Spinal cord (tissue), 10 donors: ENCODE results near the gene EML4. TPM values are rescaled to one million over a fixed set of nuclear protein-coding genes. Genes with fewer than 3 reads are reported as not detected.
"Not testable (repeated sequence)": the region's sequence is repeated elsewhere in the genome, so short reads cannot be mapped to it uniquely, and the experiment has no call there.

ENCODE experiments used
- DNase-seq, 6 donors: peaks; one replicate each; pipeline versions ENCODE4 v3.0.0 to v3.0.0-alpha.2; 2013 to 2015; ENCODE audit warnings: low spot score in 6 of 6, low read depth in 4 of 6
- H3K27ac ChIP-seq: one replicate; pipeline ENCODE4 v1.5.1; 2013; ENCODE audit warnings: low read depth, low read length, control low read depth
- H3K27me3 ChIP-seq: one replicate; pipeline ENCODE4 v1.6.1; 2013; ENCODE audit warnings: low read length; ENCODE audit not compliant: control insufficient read depth, insufficient read depth
- H3K36me3 ChIP-seq: one replicate; pipeline ENCODE4 v1.6.1; 2013; ENCODE audit warnings: low read length; ENCODE audit not compliant: control insufficient read depth, insufficient read depth
- H3K4me1 ChIP-seq: one replicate; pipeline ENCODE4 v1.6.1; 2013; ENCODE audit warnings: low read length; ENCODE audit not compliant: control insufficient read depth, insufficient read depth
- H3K4me3 ChIP-seq: one replicate; pipeline ENCODE4 v1.5.1; 2013; ENCODE audit warnings: low read depth, low read length, control low read depth
- H3K9me3 ChIP-seq: one replicate; pipeline ENCODE4 v1.6.1; 2013; ENCODE audit warnings: low read length; ENCODE audit not compliant: control insufficient read depth, insufficient read depth
- WGBS: methylation state at CpG from one replicate; pipeline ENCODE4 v1.1.5; 2013; ENCODE audit warnings: missing lambda C conversion rate; ENCODE audit not compliant: insufficient coverage; 5-methylcytosine and 5-hydroxymethylcytosine counted together
- polyA plus RNA-seq, 2 donors: library from polyadenylated mRNA; unstranded; fragments of 120-200 nt; gene quantifications; one replicate each; pipeline ENCODE4 v1.2.1, GENCODE V29; 2013; ENCODE audit not compliant: insufficient read length in 2 of 2
- total RNA-seq, 2 donors: library from RNA; depleted of rRNA in 1 of 2; stranded (reverse); fragments of 120-200 nt in 1 of 2; fragments of >200 nt in 1 of 2; gene quantifications; one replicate each; pipeline versions ENCODE4 v1.2.3 to v1.2.4, GENCODE V29; 2013 to 2014
- donor health status: healthy.

EML4 gene
- total and polyA plus RNA-seq, 4 donors: 31.6 to 68.8 (median 44.9) TPM

DNA sequence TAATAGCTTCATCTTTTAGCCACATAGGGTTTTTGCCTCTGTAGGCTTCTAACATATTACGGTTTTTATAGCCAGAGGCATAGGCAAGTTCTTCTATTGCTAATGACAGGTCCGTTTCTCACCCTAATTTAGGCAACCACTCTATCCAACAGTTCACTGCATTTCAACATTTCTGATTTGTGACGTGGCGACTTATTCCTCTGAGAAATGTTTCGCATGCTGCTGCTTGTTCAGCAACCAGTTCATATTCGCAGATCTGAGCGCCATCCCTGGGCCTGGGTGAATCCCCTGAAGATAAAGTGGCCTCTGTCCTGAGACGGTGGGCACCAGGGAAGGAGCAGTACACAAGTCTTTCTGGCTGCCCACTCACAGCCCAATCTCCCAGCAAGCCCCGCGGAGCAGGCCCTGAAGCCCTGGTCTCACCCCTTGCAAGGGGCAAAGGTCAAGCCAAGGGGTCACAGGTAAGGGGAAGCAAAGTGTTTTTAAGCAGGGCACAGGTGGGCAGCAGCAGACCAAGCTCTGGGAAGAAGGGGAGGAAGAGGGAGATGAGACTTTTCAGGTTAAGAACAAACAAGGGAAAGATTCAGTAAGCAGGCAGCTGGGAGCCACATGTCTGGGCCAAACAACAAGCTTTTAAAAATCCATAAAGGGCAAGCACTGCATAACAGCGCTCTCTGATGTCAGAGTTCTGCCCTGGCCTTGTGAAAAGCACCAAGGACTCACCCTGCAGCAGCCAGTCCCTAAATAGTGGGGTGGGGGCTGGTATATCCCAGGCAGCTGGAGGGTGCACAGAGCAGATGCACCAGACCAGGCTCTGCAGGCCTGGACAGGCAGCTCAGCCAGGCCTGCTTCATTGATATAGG lies 202.7 kb downstream of the EML4 start:
- Histone ChIP-seq H3K4me1 (peaks cover 3% of the 10 kb centered on the region), H3K27ac (no peak overlapping the region), H3K36me3 (no peaks in the 10 kb centered on the region), H3K27me3 (no peaks in the 10 kb centered on the region), H3K4me3 (no peak overlapping the region), H3K9me3 (no peaks in the 10 kb centered on the region)
- 76% methylated on average over 11 of the region's 11 CpGs for WGBS
- peak in 1 of 6 donors; percentile 55 for DNase-seq

DNA sequence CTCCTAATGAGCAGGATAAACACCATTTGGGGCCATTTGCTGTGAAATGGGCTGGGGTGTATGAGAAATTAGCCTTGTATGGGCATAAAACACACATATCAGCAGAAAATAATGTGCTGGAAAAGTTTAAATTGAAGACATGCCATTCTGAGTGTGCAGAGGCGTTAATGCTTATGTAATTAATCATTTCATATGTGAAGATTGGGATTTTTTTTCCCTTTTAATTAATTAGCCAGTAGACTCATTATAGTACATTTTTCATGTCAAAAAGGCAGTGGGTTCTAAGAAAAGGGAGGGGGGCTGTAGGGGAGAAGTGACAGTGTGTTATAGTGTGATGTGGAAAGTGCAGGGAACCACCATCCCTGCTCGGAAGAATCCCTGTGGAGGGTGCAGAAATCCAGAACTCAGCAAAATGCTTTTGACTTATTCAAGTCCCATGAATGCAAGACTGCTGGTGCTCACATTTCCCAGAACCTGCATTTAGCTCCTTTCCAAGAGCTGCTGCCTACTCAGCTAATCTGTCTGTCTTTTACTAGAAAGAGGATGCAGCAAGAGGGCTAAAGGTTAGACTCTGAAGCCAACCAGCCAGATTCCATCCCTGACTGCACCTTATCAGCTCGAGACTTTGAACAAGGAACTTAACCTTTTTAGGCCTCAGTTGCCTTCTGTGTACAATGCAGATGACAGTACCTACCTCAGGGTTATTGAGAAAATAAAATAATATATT lies 203.5 kb downstream of the EML4 start:
- peak in 1 of 6 donors; percentile 19 for DNase-seq
- Histone ChIP-seq H3K4me3 (no peak overlapping the region), H3K27me3 (no peaks in the 10 kb centered on the region), H3K27ac (no peak overlapping the region), H3K36me3 (no peaks in the 10 kb centered on the region), H3K9me3 (no peaks in the 10 kb centered on the region), H3K4me1 (peaks cover 3% of the 10 kb centered on the region)
- no CpG with 5 or more reads among the region's 3 CpGs for WGBS

DNA sequence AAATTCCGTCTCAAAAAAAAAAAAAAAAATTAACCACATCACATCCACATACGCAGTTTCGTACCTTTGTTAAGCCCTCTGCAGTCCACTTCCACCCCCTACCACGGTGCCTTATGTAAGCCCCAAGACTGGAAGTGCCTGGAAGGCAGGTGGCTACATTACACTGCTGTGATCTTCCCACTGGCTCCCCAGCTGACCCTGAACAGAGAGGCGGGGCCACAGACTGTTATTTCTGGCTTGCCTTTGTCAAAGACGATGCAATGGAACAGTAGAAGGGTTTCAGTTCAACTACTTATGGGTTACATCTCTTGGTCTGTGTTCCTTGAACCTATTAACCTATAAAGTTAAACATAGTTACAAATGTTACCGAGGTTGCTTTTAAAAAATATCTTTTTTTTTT lies 207.6 kb downstream of the EML4 start:
- H3K27me3 ChIP-seq: no peaks in the 10 kb centered on the region
- no peak overlapping the region for H3K4me3 ChIP-seq
- no peak for DNase-seq
- no peaks in the 10 kb centered on the region for H3K36me3 ChIP-seq
- H3K9me3 ChIP-seq: no peaks in the 10 kb centered on the region
- 94% methylated on average over 3 of the region's 7 CpGs for WGBS
- no peak overlapping the region for H3K27ac ChIP-seq
- H3K4me1 ChIP-seq: peaks cover 3% of the 10 kb centered on the region

DNA sequence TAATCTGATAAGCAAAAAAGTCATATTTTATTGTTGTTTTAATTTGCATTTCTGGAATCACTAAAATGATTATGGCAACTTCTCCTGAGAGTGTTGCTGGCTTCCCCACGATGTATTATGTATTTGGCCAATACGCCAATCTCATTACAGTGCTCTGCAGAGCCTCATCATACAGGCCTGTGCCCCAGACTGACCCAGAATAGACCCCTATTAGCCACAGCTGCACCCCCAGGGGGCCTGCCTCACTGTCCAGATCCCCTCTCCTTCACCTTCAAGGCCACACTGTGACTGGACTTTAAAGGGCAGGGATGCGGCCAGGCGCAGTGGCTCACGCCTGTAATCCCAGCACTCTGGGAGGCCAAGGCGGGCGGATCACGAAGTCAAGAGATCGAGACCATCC lies 209.3 kb downstream of the EML4 start:
- H3K27ac ChIP-seq: no peak overlapping the region
- H3K4me3 ChIP-seq: no peak overlapping the region
- H3K4me1 ChIP-seq: no peaks in the 10 kb centered on the region
- H3K27me3 ChIP-seq: no peaks in the 10 kb centered on the region
- DNase-seq: no peak
- H3K36me3 ChIP-seq: no peaks in the 10 kb centered on the region
- H3K9me3 ChIP-seq: no peaks in the 10 kb centered on the region
- WGBS: 76% methylated on average over 2 of the region's 9 CpGs

DNA sequence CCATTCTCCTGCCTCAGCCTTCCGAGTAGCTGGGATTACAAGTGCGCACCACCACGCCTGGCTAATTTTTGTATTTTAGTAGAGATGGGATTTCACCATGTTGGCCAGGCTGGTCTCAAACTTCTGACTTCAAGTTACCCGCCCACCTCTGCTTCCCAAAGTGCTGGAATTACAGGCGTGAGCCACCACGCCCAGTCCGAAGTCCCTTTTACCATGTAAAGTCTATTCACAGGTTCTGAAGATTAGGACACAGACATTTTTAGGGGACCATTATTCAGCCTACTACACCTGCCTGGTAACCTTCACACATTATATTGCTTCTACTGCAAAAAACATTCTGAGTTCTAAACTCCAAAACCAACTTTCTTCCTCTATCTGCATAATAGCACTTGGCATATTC lies 210.9 kb downstream of the EML4 start:
- 98% methylated on average over 4 of the region's 7 CpGs for WGBS
- H3K27ac ChIP-seq, H3K4me3 ChIP-seq, DNase-seq, H3K9me3 ChIP-seq, H3K36me3 ChIP-seq, H3K4me1 ChIP-seq, H3K27me3 ChIP-seq: not testable (repeated sequence)

DNA sequence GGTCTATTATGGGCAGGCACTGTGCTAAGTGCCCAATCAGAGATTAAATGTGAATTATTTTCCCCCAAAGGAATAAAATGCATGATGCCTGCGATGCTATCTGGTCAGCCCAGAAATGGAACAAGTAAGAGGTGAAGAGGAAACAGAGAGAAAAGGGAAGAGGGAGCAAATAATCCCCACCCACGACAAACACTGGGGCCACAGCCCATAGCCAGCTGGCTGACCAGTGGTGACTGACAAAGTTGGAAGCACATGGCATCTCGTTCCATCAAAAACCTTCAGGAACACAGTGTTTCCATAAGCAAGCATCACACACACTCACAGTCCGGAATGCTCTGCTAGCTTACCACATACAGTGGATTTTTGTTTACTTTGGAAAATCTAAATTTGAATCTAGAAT lies 213.0 kb downstream of the EML4 start:
- Histone ChIP-seq H3K9me3 (no peaks in the 10 kb centered on the region), H3K27me3 (no peaks in the 10 kb centered on the region), H3K27ac (no peak overlapping the region), H3K4me3 (no peak overlapping the region), H3K4me1 (peaks cover 7% of the 10 kb centered on the region), H3K36me3 (no peaks in the 10 kb centered on the region)
- DNase-seq: no peak
- WGBS: 73% methylated on average over 2 of the region's 4 CpGs

Other genes with a start within 250 kb of the EML4 start
- 100 to 1,000 TPM in 1 of 2 donors, 10 to 100 TPM in 1; 55.9 to 175 TPM for gene PKDCC, start 121.3 kb upstream of the EML4 start, total RNA-seq
- gene PKDCC, start 121.3 kb upstream of the EML4 start, polyA plus RNA-seq: 10 to 100 TPM; 37.3 to 97.5 TPM
- gene COX7A2L, start 191.9 kb downstream of the EML4 start, total RNA-seq: 100 to 1,000 TPM; 136 TPM
- gene COX7A2L, start 191.9 kb downstream of the EML4 start, polyA plus RNA-seq: 100 to 1,000 TPM; 161 to 178 TPM